ENCODE data around the gene SFXN3. TPM values are rescaled to one million over a fixed set of nuclear protein-coding genes. Genes with fewer than 3 reads are reported as not detected.

Gene SFXN3
- total and polyA plus RNA-seq, 3 donors from 2014 or later: 38.5 to 125 (median 70.7) TPM

- no peak overlapping the region for H3K27ac ChIP-seq
- DNase-seq: no peak
- no peak overlapping the region for H3K4me3 ChIP-seq
- H3K36me3 ChIP-seq (ENCODE audit: low read depth, missing control alignments): no peaks in the 10 kb centered on the region
- H3K27me3 ChIP-seq: no peaks in the 10 kb centered on the region
- no peak for TF ChIP-seq CTCF (IDR thresholded peaks at IDR 0.05)
- no peak for TF ChIP-seq POLR2A (IDR thresholded peaks at IDR 0.05)
- no peaks in the 10 kb centered on the region for H3K9me3 ChIP-seq
- 93 to 95% methylated on average over 4 of the region's 4 CpGs for WGBS, 2 donors
- H3K4me1 ChIP-seq: peaks cover 7% of the 10 kb centered on the region
- intact Hi-C loops (cut with DNase I; ENCODE audit: low total_unique reads): no loop called here
These were observed 25.5 kb downstream of the SFXN3 start for GRCh38 chr10:101056365-101057151.

GRCh38 chr10:101060036-101060950, 29.3 kb downstream of the SFXN3 start:
- Histone ChIP-seq H3K27me3 (no peaks in the 10 kb centered on the region), H3K9me3 (no peaks in the 10 kb centered on the region), H3K4me3 (peak overlapping the region; percentile 74 to 94), H3K36me3 (ENCODE audit: low read depth, missing control alignments) (no peaks in the 10 kb centered on the region), H3K27ac (peak overlapping the region; percentile 99), H3K4me1 (peaks cover 24% of the 10 kb centered on the region)
- peak; percentile 96 for DNase-seq
- WGBS, 2 donors: 0 to 1% methylated on average over 37 of the region's 37 CpGs
- intact Hi-C loops (cut with DNase I; ENCODE audit: low total_unique reads): no loop called here
- TF ChIP-seq POLR2A (IDR thresholded peaks at IDR 0.05) (no peak), CTCF (IDR thresholded peaks at IDR 0.05) (peak; percentile 70 to 85 (median 84))

- Histone ChIP-seq H3K4me3 (peak overlapping the region; percentile 74 to 94), H3K4me1 (peaks cover 29% of the 10 kb centered on the region), H3K9me3 (no peaks in the 10 kb centered on the region), H3K27me3 (no peaks in the 10 kb centered on the region), H3K36me3 (ENCODE audit: low read depth, missing control alignments) (no peaks in the 10 kb centered on the region), H3K27ac (peak overlapping the region; percentile 99)
- DNase-seq: peak; percentile 95
- intact Hi-C loops (cut with DNase I; ENCODE audit: low total_unique reads): no loop called here
- no peak for TF ChIP-seq CTCF (IDR thresholded peaks at IDR 0.05)
- TF ChIP-seq POLR2A (IDR thresholded peaks at IDR 0.05): no peak
- 1 to 2% methylated on average over 16 to 63 of the region's 67 CpGs for WGBS, 2 donors
These were observed 30.1 kb downstream of the SFXN3 start for GRCh38 chr10:101060951-101061623.

GRCh38 chr10:101061624-101062231, 30.7 kb downstream of the SFXN3 start, which contains the start of gene KAZALD1:
TSS of gene KAZALD1 (plus strand) at chr10:101061989. CDS start at chr10:101062593, 604 bp downstream.
- no peaks in the 10 kb centered on the region for H3K9me3 ChIP-seq
- peak within 1 kb of the TSS; percentile 99 for H3K27ac ChIP-seq
- peaks cover 36% of the 10 kb centered on the region for H3K4me1 ChIP-seq
- no peaks in the 10 kb centered on the region for H3K27me3 ChIP-seq
- no peaks in the 10 kb centered on the region for H3K36me3 ChIP-seq (ENCODE audit: low read depth, missing control alignments)
- DNase-seq: peak; percentile 63
- WGBS, 2 donors: 16 to 17% methylated on average over 29 to 31 of the region's 31 CpGs
- intact Hi-C loops (cut with DNase I; ENCODE audit: low total_unique reads): no loop called here
- peak within 1 kb of the TSS; percentile 74 to 94 for H3K4me3 ChIP-seq
- TF ChIP-seq CTCF (IDR thresholded peaks at IDR 0.05) (no peak), POLR2A (IDR thresholded peaks at IDR 0.05) (no peak)

All from testis (tissue), 3 donors.